Measurements from ENCODE around the gene RNF149. TPM values are rescaled to one million over a fixed set of nuclear protein-coding genes. Genes with fewer than 3 reads are reported as not detected.

RNF149 gene
- total RNA-seq, 2 experiments from 2014 or later, result 48.7 to 53.2 TPM

- no peaks in the 10 kb centered on the region for H3K27me3 Mint-ChIP-seq
- no peaks in the 10 kb centered on the region for H3K9me3 Mint-ChIP-seq
- ChIA-PET CTCF (no interaction called here), POLR2A (interaction anchor here (0.7 to 3.0 kb wide), 5 partner anchors 13 to 1808 kb away, joined by 3 to 15 read pairs (median 4); partner anchors contain the start of gene CNOT11)
- peak overlapping the region; percentile 98 for H3K27ac Mint-ChIP-seq
- peaks cover 37% of the 10 kb centered on the region for H3K36me3 Mint-ChIP-seq (ENCODE audit: low read depth)
- no peak for TF ChIP-seq CTCF (IDR thresholded peaks at IDR 0.05)
- peak overlapping the region; percentile 95 for H3K4me3 Mint-ChIP-seq
- intact Hi-C loops (cut with micrococcal nuclease), result loop anchor here (1.0 to 5.0 kb wide), 2 partner anchors 34 to 54 kb away; partner anchors contain the start of gene CNOT11
- peak; percentile 30 for DNase-seq
- ATAC-seq, result no peak
- peaks cover 70% of the 10 kb centered on the region for H3K4me1 Mint-ChIP-seq (ENCODE audit: low read depth)
Observed at GRCh38 chr2:101306410-101306809, 2.1 kb downstream of the RNF149 start.

- peaks cover 68% of the 10 kb centered on the region for H3K4me1 Mint-ChIP-seq (ENCODE audit: low read depth)
- peaks cover 41% of the 10 kb centered on the region for H3K36me3 Mint-ChIP-seq (ENCODE audit: low read depth)
- no peaks in the 10 kb centered on the region for H3K27me3 Mint-ChIP-seq
- peak overlapping the region; percentile 42 for H3K27ac Mint-ChIP-seq
- peak overlapping the region; percentile 95 for H3K4me3 Mint-ChIP-seq
- TF ChIP-seq CTCF (IDR thresholded peaks at IDR 0.05), result no peak
- DNase-seq (peak; percentile 22), ATAC-seq (no peak)
- ChIA-PET CTCF (interaction anchor here (1.2 kb wide), 1 partner anchor 36 kb away, joined by 3 read pairs; no protein-coding TSS in a partner anchor), POLR2A (interaction anchor here (1.1 to 3.0 kb wide), 2 partner anchors 9 to 52 kb away, joined by 5 to 15 read pairs; partner anchors contain the start of gene CNOT11)
- intact Hi-C loops (cut with micrococcal nuclease), result loop anchor here (1.0 to 5.0 kb wide), 2 partner anchors 33 to 53 kb away; partner anchors contain the start of gene CNOT11
- H3K9me3 Mint-ChIP-seq, result no peaks in the 10 kb centered on the region
Observed at GRCh38 chr2:101305492-101306078, 2.9 kb downstream of the RNF149 start.

- peak; percentile 14 for ATAC-seq
- H3K4me3 Mint-ChIP-seq, result peak overlapping the region; percentile 95
Observed at GRCh38 chr2:101305035-101305434, 3.5 kb downstream of the RNF149 start.

GRCh38 chr2:101303688-101304087 is 4.8 kb downstream of the RNF149 start:
- H3K9me3 Mint-ChIP-seq, result no peaks in the 10 kb centered on the region
- ATAC-seq (no peak), DNase-seq (no peak)
- peak overlapping the region; percentile 44 for H3K27ac Mint-ChIP-seq
- intact Hi-C loops (cut with micrococcal nuclease), result no loop called here
- H3K27me3 Mint-ChIP-seq, result no peaks in the 10 kb centered on the region
- ChIA-PET POLR2A (interaction anchor here (1.6 kb wide), 1 partner anchor 48 kb away, joined by 6 read pairs; no protein-coding TSS in a partner anchor), CTCF (interaction anchor here (1.3 to 1.9 kb wide), 2 partner anchors 25 to 51 kb away, joined by 3 to 6 read pairs; partner anchors contain the start of gene CNOT11)
- peaks cover 66% of the 10 kb centered on the region for H3K4me1 Mint-ChIP-seq (ENCODE audit: low read depth)
- TF ChIP-seq CTCF (IDR thresholded peaks at IDR 0.05), result no peak
- no peak overlapping the region for H3K4me3 Mint-ChIP-seq
- H3K36me3 Mint-ChIP-seq (ENCODE audit: low read depth), result peaks cover 48% of the 10 kb centered on the region

More at GRCh38 chr2:101305035-101305434, 3.5 kb downstream of the RNF149 start:
- POLR2A ChIA-PET, result interaction anchor here (1.1 to 3.0 kb wide), 2 partner anchors 8 to 51 kb away, joined by 5 to 15 read pairs; partner anchors contain the start of gene CNOT11
- Mint-ChIP-seq H3K36me3 (ENCODE audit: low read depth) (peaks cover 41% of the 10 kb centered on the region), H3K9me3 (no peaks in the 10 kb centered on the region), H3K27me3 (no peaks in the 10 kb centered on the region), H3K27ac (peak overlapping the region; percentile 42), H3K4me1 (ENCODE audit: low read depth) (peaks cover 66% of the 10 kb centered on the region)
- no peak for DNase-seq
- CTCF ChIA-PET, result interaction anchor here (1.2 kb wide), 1 partner anchor 37 kb away, joined by 3 read pairs; no protein-coding TSS in a partner anchor
- TF ChIP-seq CTCF (IDR thresholded peaks at IDR 0.05), result no peak
- intact Hi-C loops (cut with micrococcal nuclease), result loop anchor here (5.0 kb wide), 1 partner anchor 53 kb away; the partner anchor contains the start of gene CNOT11

GRCh38 chr2:101302016-101302415 is 6.5 kb downstream of the RNF149 start:
- Mint-ChIP-seq H3K27me3 (no peaks in the 10 kb centered on the region), H3K9me3 (no peaks in the 10 kb centered on the region), H3K4me1 (ENCODE audit: low read depth) (peaks cover 78% of the 10 kb centered on the region), H3K27ac (no peak overlapping the region), H3K36me3 (ENCODE audit: low read depth) (peaks cover 49% of the 10 kb centered on the region), H3K4me3 (no peak overlapping the region)
- TF ChIP-seq CTCF (IDR thresholded peaks at IDR 0.05), result no peak
- ChIA-PET CTCF (no interaction called here), POLR2A (no interaction called here)
- intact Hi-C loops (cut with micrococcal nuclease), result no loop called here
- ATAC-seq (no peak), DNase-seq (no peak)
